Measurements from ENCODE around the gene RGS14.

- TF ChIP-seq, protein P1, sequence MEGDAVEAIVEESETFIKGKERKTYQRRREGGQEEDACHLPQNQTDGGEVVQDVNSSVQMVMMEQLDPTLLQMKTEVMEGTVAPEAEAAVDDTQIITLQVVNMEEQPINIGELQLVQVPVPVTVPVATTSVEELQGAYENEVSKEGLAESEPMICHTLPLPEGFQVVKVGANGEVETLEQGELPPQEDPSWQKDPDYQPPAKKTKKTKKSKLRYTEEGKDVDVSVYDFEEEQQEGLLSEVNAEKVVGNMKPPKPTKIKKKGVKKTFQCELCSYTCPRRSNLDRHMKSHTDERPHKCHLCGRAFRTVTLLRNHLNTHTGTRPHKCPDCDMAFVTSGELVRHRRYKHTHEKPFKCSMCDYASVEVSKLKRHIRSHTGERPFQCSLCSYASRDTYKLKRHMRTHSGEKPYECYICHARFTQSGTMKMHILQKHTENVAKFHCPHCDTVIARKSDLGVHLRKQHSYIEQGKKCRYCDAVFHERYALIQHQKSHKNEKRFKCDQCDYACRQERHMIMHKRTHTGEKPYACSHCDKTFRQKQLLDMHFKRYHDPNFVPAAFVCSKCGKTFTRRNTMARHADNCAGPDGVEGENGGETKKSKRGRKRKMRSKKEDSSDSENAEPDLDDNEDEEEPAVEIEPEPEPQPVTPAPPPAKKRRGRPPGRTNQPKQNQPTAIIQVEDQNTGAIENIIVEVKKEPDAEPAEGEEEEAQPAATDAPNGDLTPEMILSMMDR (conservative IDR thresholded peaks at IDR 0.05), result no peak
- no peak for TF ChIP-seq EZH2 (IDR thresholded peaks at IDR 0.05; ENCODE audit: low read depth)
Measured at GRCh38 chr5:177361418-177362291, 3.9 kb downstream of the RGS14 start.

Data from PC-9 (cell line).